Measurements from ENCODE around the gene ARPIN.
"Not testable (repeated sequence)": the region's sequence is repeated elsewhere in the genome, so short reads cannot be mapped to it uniquely, and the experiment has no call there.

Gene ARPIN

DNA sequence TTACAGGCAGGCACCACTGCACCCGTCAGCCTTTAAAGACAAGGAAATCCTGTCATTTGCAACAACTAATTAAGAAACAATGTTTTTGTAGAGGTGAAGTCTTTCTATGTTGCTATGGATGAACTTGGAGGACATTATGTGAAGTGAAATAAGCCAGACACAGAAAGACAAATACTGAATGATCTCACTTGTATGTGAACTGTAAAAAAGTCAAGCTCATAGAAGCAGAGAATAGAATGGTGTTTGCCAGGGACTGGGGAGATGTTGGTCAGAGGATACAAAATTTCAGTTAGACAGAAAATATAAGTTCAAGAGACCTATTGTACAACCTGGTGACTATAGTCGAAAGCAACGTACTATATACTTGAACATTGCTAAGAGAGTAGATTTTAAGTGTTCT, 27.2 kb upstream of the ARPIN start:
- TF ChIP-seq, protein P1, sequence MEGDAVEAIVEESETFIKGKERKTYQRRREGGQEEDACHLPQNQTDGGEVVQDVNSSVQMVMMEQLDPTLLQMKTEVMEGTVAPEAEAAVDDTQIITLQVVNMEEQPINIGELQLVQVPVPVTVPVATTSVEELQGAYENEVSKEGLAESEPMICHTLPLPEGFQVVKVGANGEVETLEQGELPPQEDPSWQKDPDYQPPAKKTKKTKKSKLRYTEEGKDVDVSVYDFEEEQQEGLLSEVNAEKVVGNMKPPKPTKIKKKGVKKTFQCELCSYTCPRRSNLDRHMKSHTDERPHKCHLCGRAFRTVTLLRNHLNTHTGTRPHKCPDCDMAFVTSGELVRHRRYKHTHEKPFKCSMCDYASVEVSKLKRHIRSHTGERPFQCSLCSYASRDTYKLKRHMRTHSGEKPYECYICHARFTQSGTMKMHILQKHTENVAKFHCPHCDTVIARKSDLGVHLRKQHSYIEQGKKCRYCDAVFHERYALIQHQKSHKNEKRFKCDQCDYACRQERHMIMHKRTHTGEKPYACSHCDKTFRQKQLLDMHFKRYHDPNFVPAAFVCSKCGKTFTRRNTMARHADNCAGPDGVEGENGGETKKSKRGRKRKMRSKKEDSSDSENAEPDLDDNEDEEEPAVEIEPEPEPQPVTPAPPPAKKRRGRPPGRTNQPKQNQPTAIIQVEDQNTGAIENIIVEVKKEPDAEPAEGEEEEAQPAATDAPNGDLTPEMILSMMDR (conservative IDR thresholded peaks at IDR 0.05; ENCODE audit: control insufficient read depth, insufficient read depth, low read depth, low read length), result no peak
- H3K4me3 ChIP-seq (ENCODE audit: control insufficient read depth, low read depth, low read length), result no peak overlapping the region
- DNase-seq (ENCODE audit: low read depth), result no peak

DNA sequence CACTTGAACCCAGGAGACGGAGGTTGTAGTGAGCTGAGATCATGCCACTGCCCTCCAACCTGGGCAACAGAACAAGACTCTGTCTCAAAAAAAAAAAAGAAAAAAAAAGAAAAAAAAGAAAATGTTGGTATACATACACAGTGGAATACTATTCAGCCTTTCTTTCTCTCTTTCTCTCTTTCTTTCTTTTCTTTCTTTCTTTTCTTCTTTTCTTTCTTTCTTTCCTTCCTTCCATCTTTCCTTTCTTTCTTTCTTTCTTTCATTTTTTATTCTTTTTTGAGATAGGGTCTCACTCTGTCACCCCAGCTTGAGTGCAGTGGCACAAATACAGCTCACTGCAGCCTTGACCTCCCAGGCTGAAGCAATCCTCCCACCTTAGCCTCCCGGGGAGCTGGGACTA, 26.6 kb upstream of the ARPIN start:
- DNase-seq (ENCODE audit: low read depth); H3K4me3 ChIP-seq (ENCODE audit: control insufficient read depth, low read depth, low read length): not testable (repeated sequence)

DNA sequence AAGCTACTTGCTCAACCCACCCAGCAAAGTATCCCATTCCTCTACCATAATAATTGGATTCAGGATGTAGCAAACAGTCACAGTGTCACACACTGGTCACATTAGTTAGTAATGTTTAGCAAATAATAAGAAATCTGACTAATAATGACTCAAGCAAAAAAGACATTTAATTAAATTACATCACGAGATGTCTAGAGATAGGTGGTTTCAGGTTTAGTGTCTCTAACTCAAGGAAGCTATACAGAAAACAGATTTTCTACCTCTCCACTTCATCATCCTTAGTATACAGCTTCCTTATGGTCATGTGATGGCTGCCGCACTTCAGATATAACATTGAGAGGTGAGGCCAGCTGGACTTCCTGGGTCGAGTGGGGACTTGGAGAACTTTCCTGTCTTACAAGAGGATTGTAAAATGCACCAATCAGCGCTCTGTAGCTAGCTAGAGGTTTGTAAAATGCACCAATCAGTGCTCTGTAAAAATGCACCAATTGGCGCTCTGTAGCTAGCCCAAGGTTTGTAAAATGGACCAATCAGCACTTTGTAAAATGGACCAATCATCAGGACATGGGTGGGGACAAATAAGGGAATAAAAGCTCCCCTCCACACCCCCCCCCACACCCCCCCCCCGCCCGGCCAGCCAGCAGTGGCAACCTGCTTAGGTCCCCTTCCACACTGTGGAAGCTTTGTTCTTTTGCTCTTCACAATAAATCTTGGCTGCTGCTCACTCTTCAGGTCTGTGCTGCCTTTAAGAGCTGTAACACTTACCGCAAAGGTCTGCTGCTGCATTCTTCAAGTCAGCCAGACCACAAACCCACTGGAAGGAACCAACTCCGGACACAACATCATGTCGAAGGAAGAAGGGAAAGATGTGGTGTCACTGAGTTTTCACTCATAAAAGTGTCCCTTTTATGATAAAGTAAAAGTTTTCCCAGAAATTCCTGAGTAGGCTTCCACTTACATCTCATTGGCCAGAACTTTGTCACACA, 24.9 kb upstream of the ARPIN start:
- DNase-seq (ENCODE audit: low read depth), result peak; percentile 2
- TF ChIP-seq, protein P1 (conservative IDR thresholded peaks at IDR 0.05; ENCODE audit: control insufficient read depth, insufficient read depth, low read depth, low read length), result no peak
- H3K4me3 ChIP-seq (ENCODE audit: control insufficient read depth, low read depth, low read length), result no peak overlapping the region

DNA sequence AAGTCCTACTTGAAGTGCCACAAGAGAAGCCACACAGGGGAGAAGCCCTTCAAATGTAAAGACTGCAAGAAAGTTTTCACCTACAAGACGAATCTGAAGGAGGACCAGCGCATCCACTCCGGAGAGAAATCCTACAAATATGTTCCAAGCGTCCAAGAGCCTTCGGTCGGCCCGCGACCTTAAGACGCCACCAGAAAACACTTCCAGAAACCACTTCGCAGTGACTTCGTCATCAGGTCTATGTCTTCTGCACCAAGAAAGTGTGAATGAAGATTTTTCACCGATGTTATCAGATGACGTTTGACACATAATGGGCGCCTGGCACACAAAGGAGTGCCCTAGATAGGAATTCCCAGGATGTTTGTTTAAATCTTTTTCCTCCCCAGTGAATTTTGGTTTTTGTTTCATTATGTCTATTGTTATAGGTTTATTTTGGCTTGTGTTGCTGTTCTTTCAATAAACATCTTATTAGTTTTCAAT, 24.1 kb upstream of the ARPIN start:
- no peak for DNase-seq (ENCODE audit: low read depth)
- H3K4me3 ChIP-seq (ENCODE audit: control insufficient read depth, low read depth, low read length), result no peak overlapping the region
- TF ChIP-seq, protein P1 (conservative IDR thresholded peaks at IDR 0.05; ENCODE audit: control insufficient read depth, insufficient read depth, low read depth, low read length), result no peak

DNA sequence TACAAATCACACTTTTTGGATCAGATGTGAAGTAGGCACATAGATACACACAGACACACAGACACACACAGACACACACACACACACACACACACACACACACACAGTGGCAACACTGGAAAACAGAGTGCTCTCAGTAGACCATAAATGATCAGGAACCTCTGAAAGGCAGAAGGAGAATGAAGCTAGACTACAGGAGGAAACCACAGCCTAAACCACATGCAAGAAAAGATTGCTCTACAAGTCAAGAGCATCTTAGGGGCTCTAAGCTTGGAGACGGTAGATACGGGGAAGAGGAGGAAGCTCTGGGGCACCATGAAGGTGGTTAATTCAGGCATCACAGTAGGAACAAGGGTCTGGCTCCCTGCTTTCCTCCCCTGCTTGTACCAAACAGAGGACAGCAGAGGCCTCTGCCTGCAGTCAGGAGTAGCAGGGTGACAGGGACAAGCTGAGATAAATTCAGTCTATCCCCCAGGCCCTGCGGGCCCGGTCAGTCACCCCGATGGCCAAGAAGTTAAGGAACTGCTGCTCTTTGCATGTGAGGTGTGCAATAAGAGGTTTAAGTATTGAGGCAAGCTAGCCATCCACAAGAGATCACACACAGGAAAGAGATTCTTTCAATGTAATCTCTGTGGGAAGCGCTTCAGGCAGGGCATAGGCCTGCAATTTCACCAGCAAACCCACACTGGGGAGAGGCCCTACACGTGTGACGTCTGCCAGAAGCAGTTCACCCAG, 23.5 kb upstream of the ARPIN start:
- TF ChIP-seq, protein P1 (conservative IDR thresholded peaks at IDR 0.05; ENCODE audit: control insufficient read depth, insufficient read depth, low read depth, low read length), result no peak
- H3K4me3 ChIP-seq (ENCODE audit: control insufficient read depth, low read depth, low read length), result no peak overlapping the region
- DNase-seq (ENCODE audit: low read depth), result no peak

DNA sequence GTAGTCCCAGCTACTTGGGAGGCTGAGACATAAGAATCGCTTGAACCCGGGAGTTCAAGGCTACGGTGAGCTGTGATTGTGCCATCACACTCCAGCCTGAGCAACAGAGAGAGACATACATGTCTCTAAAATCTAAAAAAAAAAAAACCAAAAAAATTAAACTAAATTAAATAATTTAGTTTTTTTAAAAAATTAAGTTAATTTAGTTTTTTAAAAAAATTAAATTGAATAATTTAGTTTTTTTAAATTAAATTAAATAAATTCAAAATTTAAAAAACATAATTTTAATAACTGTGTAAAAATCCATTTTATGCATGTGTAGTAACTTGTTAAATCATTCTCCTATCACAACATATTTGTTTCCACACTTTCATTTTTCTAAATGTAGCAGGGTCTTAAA, 20.1 kb upstream of the ARPIN start:
- DNase-seq (ENCODE audit: low read depth), result no peak
- H3K4me3 ChIP-seq (ENCODE audit: control insufficient read depth, low read depth, low read length), result no peak overlapping the region
- TF ChIP-seq, protein P1 (conservative IDR thresholded peaks at IDR 0.05; ENCODE audit: control insufficient read depth, insufficient read depth, low read depth, low read length), result no peak

DNA sequence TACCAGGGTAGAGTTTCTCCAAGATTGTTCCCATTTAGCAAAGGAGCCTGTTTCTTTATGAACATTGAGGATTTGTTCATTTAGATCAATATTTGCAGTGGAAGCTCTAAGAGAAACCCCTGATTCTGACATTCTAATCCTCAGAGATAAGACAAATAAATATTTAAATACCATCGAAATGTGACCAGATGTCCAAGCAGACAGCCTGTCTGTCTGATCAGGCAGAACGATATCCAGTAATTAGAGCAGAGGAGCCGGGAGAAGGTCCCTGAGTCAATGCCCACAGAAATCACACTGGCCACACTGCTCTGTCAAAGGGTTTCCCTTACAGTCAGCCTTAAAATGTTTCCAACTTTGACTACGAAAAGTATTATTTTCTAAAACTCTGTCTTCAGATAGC, 15.7 kb upstream of the ARPIN start:
- no peak overlapping the region for H3K4me3 ChIP-seq (ENCODE audit: control insufficient read depth, low read depth, low read length)
- TF ChIP-seq, protein P1 (conservative IDR thresholded peaks at IDR 0.05; ENCODE audit: control insufficient read depth, insufficient read depth, low read depth, low read length), result no peak
- no peak for DNase-seq (ENCODE audit: low read depth)

Measured in fibroblast of mammary gland (primary cell).